Keratinocyte (primary cell): ENCODE results near the gene ANKRD34A. TPM values are rescaled to one million over a fixed set of nuclear protein-coding genes. Genes with fewer than 3 reads are reported as not detected.

Experiments used
- DNase-seq: peaks from one replicate; pipeline ENCODE4 v3.0.0-alpha.2; 2011; ENCODE audit warnings: low read depth, missing footprints, low spot score
- FAIRE-seq: peaks from 2 replicates; lab custom pipeline; 2011; peaks lifted over from hg19 to GRCh38; lab: Jason Lieb, UNC
- H2AFZ ChIP-seq: 2 replicates; pipeline ENCODE4 v1.6.0; 2012; ENCODE audit warnings: low read length, control low read depth, inconsistent platforms; ENCODE audit not compliant: control insufficient read depth
- H3K27ac ChIP-seq: 2 replicates; pipeline ENCODE4 v1.5.1; 2011; ENCODE audit warnings: low read length; ENCODE audit not compliant: control insufficient read depth, insufficient read depth
- H3K27me3 ChIP-seq: 3 replicates; pipeline ENCODE4 v1.6.0; 2011; ENCODE audit warnings: low read length; ENCODE audit not compliant: control insufficient read depth, insufficient read depth; ENCODE audit errors: extremely low read depth
- H3K36me3 ChIP-seq, 2 experiments: 2 replicates in 1 of 2; 3 replicates in 1 of 2; pipeline ENCODE4 v1.5.1; 2011; ENCODE audit warnings: low read length in 2 of 2, mild to moderate bottlenecking in 1 of 2; ENCODE audit not compliant: control insufficient read depth in 2 of 2, insufficient read depth in 2 of 2; ENCODE audit errors: extremely low read depth in 1 of 2
- H3K4me1 ChIP-seq: 3 replicates; pipeline ENCODE4 v1.5.1; 2011; ENCODE audit warnings: low read length; ENCODE audit not compliant: control insufficient read depth, insufficient read depth; ENCODE audit errors: extremely low read depth
- H3K4me2 ChIP-seq: 3 replicates; pipeline ENCODE4 v1.6.0; 2011; ENCODE audit warnings: low read depth, low read length; ENCODE audit not compliant: control insufficient read depth, insufficient read depth; ENCODE audit errors: extremely low read depth
- H3K4me3 ChIP-seq, 3 experiments: fragments of 200-600 bp in 1 of 3; sonication (generic) in 1 of 3; 2 replicates in 2 of 3; 3 replicates in 1 of 3; pipeline ENCODE4 v1.5.1; 2011 to 2016; ENCODE audit warnings: low read length in 3 of 3, mild to moderate bottlenecking in 3 of 3, control low read depth in 2 of 3, inconsistent platforms in 1 of 3, low read depth in 1 of 3, mixed read lengths in 1 of 3, mixed run types in 1 of 3, moderate library complexity in 1 of 3; ENCODE audit not compliant: control insufficient read depth in 2 of 3, insufficient read depth in 2 of 3; ENCODE audit errors: extremely low read depth in 1 of 3
- H3K79me2 ChIP-seq: 2 replicates; pipeline ENCODE4 v1.6.0; 2012; ENCODE audit warnings: low read length; ENCODE audit not compliant: control insufficient read depth, insufficient read depth
- H3K9ac ChIP-seq: 3 replicates; pipeline ENCODE4 v1.6.0; 2011; ENCODE audit warnings: low read length; ENCODE audit not compliant: control insufficient read depth, insufficient read depth; ENCODE audit errors: extremely low read depth
- H3K9me1 ChIP-seq: 3 replicates; pipeline ENCODE4 v1.6.0; 2011; ENCODE audit warnings: low read length; ENCODE audit not compliant: control insufficient read depth, insufficient read depth; ENCODE audit errors: extremely low read depth
- H3K9me3 ChIP-seq: 2 replicates; pipeline ENCODE4 v1.5.1; 2012; ENCODE audit warnings: low read depth, low read length; ENCODE audit not compliant: control insufficient read depth
- H4K20me1 ChIP-seq: 3 replicates; pipeline ENCODE4 v1.6.0; 2011; ENCODE audit warnings: low read length; ENCODE audit not compliant: control insufficient read depth, insufficient read depth; ENCODE audit errors: extremely low read depth
- EZH2 ChIP-seq: IDR thresholded peaks from one replicate; pipeline ENCODE4 v1.6.1; 2012; ENCODE audit warnings: inconsistent platforms, mild to moderate bottlenecking, low read length, moderate library complexity
- dilution Hi-C: fragments of 300-500 bp; cut with MboI; formaldehyde crosslinking; loops from one replicate; pipeline ENCODE4 v1.7.0; 2020; ENCODE audit warnings: low sequenced_read_pairs; ENCODE audit not compliant: extremely low pct_ligation_motif_present
- polyA plus RNA-seq, 5 experiments: library from polyadenylated mRNA; depleted of rRNA in 3 of 5; stranded (reverse) in 3 of 5; stranded (forward) in 1 of 5; unstranded in 1 of 5; fragments of >200 nt; gene quantifications; 1 replicate in 1 of 5; 2 replicates in 3 of 5; 3 replicates in 1 of 5; pipeline versions ENCODE4 v1.2.1 to v1.2.3, GENCODE V29; 2011 to 2012; ENCODE audit warnings: missing spikeins in 2 of 5, low read depth in 1 of 5, low replicate concordance in 1 of 5
- TF ChIP-seq, protein P1 (sequence below), 3 experiments: IDR thresholded peaks in 1 of 3; conservative IDR thresholded peaks in 1 of 3; optimal IDR thresholded peaks in 1 of 3; 2 replicates in 2 of 3; 3 replicates in 1 of 3; pipeline versions ENCODE3 to v1.5.1; 2011; ENCODE audit warnings: low read length in 3 of 3, mild to moderate bottlenecking in 3 of 3, moderate library complexity in 2 of 3, control low read depth in 1 of 3, inconsistent platforms in 1 of 3; ENCODE audit not compliant: insufficient read depth in 2 of 3; ENCODE audit errors: extremely low read depth in 1 of 3

ANKRD34A gene
- polyA plus RNA-seq, 1 donor (not counting 4 experiments of a cell fraction or from before 2014, with no cell fraction given), result 0.83 TPM

DNA sequence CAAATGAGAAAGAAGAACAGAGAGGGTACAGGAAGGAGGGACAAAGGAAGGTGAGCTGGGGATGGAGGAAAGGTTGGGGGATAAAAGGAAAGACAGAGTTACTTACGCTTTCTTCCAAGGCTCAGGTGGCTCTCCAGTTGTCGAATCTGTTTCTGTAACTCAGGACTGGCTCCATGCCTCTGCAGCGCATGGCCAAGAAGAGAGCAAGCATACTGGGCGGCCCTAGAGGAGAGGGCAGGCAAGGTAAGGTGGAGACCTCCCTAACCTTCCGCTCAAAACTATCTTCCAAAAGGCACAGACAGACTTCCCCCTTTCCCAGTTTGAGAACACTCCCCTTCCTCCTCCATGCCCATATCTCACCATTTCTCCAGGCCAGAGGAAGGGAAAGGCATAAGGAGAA is 46.8 kb downstream of the ANKRD34A start:
- Histone ChIP-seq H2AFZ (peak overlapping the region; percentile 78), H3K9me1 (no peaks in the 10 kb centered on the region), H3K27me3 (no peaks in the 10 kb centered on the region), H3K9me3 (no peaks in the 10 kb centered on the region), H3K4me1 (peaks cover 19% of the 10 kb centered on the region), H3K4me3 (peak overlapping the region; percentile 66 to 91 (median 88)), H3K27ac (peak overlapping the region; percentile 93), H3K79me2 (peaks cover 15% of the 10 kb centered on the region), H3K4me2 (peak overlapping the region; percentile 99), H4K20me1 (no peaks in the 10 kb centered on the region), H3K9ac (peak overlapping the region; percentile 90), H3K36me3 (peaks cover 6% of the 10 kb centered on the region in 2 experiments)
- TF ChIP-seq, protein P1, sequence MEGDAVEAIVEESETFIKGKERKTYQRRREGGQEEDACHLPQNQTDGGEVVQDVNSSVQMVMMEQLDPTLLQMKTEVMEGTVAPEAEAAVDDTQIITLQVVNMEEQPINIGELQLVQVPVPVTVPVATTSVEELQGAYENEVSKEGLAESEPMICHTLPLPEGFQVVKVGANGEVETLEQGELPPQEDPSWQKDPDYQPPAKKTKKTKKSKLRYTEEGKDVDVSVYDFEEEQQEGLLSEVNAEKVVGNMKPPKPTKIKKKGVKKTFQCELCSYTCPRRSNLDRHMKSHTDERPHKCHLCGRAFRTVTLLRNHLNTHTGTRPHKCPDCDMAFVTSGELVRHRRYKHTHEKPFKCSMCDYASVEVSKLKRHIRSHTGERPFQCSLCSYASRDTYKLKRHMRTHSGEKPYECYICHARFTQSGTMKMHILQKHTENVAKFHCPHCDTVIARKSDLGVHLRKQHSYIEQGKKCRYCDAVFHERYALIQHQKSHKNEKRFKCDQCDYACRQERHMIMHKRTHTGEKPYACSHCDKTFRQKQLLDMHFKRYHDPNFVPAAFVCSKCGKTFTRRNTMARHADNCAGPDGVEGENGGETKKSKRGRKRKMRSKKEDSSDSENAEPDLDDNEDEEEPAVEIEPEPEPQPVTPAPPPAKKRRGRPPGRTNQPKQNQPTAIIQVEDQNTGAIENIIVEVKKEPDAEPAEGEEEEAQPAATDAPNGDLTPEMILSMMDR (optimal IDR thresholded peaks at IDR 0.05 in 1 of 3, IDR thresholded peaks at IDR 0.05 in 1 of 3, conservative IDR thresholded peaks at IDR 0.05 in 1 of 3; ENCODE audit: extremely low read depth in 1 of 3, insufficient read depth in 2 of 3, low read length in 3 of 3), result no peak
- no peak for TF ChIP-seq EZH2
- dilution Hi-C loops, result no loop called here
- DNase-seq (no peak), FAIRE-seq (no peak)

DNA sequence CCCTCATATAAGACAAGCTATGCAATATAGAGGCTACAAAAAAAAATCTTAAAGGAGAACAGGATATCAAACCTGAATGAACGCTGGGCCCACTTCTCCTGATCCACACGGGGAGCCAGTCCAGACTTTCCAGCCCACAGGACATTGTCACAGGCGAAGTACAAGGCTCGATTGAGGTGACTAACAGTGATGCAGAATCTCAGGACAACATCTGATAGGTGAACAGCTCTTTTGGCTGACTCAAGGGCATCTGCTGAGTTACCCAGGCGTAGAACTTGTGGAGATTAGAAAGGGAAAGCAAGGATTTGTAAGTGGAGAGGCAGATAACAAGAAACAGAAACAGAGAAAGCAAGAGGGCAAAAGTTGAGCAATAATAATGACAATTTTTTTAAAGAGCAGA is 47.6 kb downstream of the ANKRD34A start:
- dilution Hi-C loops, result no loop called here
- DNase-seq (no peak), FAIRE-seq (no peak)
- TF ChIP-seq EZH2, result no peak
- TF ChIP-seq, protein P1 (optimal IDR thresholded peaks at IDR 0.05 in 1 of 3, IDR thresholded peaks at IDR 0.05 in 1 of 3, conservative IDR thresholded peaks at IDR 0.05 in 1 of 3; ENCODE audit: extremely low read depth in 1 of 3, insufficient read depth in 2 of 3, low read length in 3 of 3), result no peak
- Histone ChIP-seq H3K9ac (no peak overlapping the region), H3K27me3 (no peaks in the 10 kb centered on the region), H3K79me2 (peaks cover 15% of the 10 kb centered on the region), H3K9me3 (no peaks in the 10 kb centered on the region), H3K4me3 (no peak overlapping the region), H3K4me1 (peaks cover 19% of the 10 kb centered on the region), H3K4me2 (peak overlapping the region; percentile 25), H4K20me1 (no peaks in the 10 kb centered on the region), H3K9me1 (no peaks in the 10 kb centered on the region), H3K36me3 (peaks cover 6 to 9% of the 10 kb centered on the region in 2 experiments), H2AFZ (no peak overlapping the region), H3K27ac (no peak overlapping the region)
